OCI-M1 (cell line): ENCODE measurements around the gene IGFBPL1.
"Not testable (repeated sequence)": the region's sequence is repeated elsewhere in the genome, so short reads cannot be mapped to it uniquely, and the experiment has no call there.

Source experiments
- DNase-seq: peaks from one replicate; lab custom pipeline; 2025; lab: John Stamatoyannopoulos, UW

IGFBPL1 gene

GRCh38 chr9:38377336-38378083 is 46.7 kb downstream of the IGFBPL1 start:
- not testable (repeated sequence) for DNase-seq

DNA sequence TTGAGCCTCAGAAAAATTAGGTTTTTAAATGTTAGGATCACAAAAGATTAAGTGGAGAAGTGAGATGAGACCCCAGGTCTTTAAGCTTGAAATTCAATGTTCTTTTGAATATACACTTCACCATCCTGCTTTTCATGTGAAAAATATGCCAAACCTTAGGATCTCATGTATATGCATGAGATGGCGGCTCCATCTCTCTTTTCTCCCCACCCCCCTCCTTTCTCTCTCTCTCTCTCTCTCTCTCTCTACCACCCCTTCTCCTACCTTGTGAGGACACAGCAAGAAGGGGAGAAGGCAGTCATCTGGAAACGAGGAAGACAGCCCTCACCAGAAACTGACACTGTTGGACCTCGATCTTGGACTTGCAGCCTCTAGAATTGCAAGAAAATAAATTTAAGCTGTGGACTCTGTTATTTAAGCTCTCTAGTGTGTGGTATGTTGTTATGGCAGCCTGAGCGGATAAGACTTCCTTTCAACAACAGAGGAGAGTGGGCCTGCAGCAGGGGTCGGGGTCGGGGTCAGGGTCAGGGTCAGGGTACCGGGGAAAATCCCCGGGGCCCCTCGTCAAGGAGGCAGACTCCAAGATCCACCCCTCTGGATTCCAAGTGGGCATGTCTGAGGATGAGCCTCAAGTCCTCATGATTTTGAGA is 48.1 kb downstream of the IGFBPL1 start:
- DNase-seq = no peak

DNA sequence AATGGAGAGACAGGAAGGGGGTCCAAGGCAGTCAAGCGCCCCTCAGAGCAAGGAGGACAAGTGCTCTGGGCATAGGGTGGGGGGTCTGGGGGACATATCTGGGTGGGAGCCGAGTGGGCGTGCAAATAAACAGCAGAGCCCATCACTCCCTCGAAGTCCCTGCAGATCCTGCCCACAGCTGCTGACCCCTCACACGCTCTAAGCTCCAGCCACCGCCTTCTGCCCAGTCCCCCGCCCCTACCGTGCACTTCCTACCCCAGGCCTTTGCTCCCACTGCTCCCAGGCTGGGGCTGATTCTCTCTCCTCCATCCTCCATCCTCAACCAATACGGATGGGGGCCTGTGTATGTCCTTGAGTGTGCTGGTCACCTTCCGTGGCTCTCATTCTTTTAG is 48.7 kb downstream of the IGFBPL1 start:
- no peak for DNase-seq

DNA sequence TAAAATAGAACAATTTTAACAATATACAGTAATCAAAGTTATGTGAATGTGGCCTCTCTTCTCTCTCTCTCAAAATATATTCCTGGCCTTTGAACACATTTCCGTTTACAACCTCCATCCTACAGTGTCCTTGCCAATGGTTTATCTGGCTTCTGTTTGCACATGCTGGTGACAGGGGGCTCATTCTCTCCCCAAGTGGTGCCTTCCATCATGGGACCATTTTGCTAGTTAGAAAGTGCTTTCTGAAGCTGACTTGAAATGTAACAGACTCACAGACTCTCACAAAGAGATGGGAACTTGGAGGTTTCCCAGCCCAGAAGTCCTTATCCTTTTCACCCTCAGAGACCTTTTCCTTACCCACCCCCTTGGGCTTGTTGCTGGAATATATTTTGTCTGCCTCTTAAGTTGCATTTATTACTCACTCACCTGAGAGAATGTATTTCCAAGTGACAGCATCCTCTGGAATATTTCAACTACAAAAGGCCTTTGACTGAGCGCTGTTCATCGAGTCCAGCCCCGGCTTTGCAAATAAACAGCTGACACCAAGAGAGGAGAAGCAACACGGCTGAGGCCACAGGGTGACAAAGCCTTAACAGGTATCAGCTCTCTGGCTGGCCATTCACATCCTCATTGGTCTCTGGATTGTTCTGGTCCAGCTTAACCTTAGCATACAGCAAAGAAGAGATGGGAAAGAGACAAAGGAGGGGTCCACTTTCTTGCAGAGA is 49.2 kb downstream of the IGFBPL1 start:
- no peak for DNase-seq

- DNase-seq = no peak
Measured at GRCh38 chr9:38373679-38374078, 50.6 kb downstream of the IGFBPL1 start.

DNA sequence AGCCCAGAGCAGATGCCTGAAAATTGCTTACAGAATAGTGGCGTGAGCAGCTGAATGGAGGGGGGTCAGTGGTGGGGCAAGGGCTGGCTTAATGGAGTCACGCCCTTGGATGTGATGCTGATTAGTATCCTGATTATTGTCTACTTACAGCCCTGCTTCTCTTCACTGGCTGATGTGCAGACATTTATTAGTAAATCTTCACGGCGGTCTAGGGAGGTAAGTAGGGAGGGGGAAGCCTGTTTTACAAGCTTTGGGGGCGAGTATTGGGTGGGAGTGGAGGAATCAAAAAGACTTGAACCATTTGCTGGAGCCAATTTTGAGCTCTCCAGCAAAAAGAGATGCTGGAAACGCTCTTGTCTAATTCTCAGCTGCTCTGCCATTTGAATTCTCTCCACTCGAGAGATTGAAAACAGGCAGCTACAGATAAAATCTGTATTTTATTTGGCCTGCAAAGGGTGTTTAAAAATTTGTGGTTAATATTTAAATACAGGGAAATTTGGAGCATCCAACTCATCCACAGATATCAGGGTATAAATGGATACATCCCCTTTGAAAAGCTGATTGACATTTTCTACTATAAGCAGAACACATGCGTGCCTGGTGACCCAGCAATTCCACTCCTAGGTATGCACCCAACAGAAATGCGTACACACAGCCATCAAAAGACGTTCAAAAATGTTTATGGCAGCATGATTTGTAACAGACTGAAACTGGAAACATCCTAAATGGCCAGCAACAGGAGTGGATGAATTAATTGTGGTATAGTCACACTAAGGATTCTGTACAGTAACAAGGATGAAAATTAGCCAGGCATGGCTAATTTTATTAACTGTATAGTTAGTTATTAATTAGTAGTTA is 51.3 kb downstream of the IGFBPL1 start:
- DNase-seq = no peak

DNA sequence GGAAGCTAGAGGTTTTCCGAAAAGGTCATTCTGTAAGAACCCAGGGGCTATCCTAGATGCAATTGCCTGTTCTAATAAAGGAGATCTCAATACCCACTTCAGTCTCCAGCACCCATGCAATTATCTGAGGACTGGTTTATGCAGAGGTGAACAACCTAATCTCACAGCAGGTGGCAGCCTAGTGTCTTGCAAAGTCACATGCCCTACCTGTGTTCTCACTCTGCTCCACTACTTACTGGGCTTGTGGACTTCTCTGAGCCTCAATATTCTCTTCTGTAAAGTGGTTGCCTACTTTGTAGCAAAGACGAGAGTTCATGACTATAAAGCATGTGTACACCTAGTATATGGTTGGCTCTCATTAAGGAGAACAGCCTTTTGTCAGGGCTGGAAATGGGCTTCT is 52.8 kb downstream of the IGFBPL1 start:
- DNase-seq = peak; percentile 49

GRCh38 chr9:38370176-38370575 is 54.1 kb downstream of the IGFBPL1 start:
- DNase-seq = no peak

GRCh38 chr9:38368731-38369130 is 55.5 kb downstream of the IGFBPL1 start:
- no peak for DNase-seq

DNA sequence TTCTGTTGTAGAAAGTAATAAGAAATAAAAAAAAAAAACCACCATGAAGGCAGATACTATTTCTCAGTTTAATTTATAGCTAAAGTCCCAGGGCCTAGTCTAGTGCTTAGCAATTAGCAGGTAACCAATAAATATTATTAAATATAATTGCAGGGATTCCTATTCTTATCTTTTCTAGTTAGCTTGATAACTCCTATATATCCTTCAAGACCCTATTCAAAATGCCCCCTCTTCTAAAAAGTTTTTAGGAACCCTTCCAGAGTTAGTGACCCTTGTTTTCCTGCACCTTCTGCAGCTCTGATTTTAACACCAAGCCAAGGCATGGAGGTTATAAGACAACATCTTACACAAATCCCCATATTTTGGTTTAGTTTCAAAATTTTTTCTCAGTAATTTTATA is 56.4 kb downstream of the IGFBPL1 start:
- no peak for DNase-seq

- DNase-seq = no peak
Measured at GRCh38 chr9:38363589-38363925, 60.7 kb downstream of the IGFBPL1 start.

DNA sequence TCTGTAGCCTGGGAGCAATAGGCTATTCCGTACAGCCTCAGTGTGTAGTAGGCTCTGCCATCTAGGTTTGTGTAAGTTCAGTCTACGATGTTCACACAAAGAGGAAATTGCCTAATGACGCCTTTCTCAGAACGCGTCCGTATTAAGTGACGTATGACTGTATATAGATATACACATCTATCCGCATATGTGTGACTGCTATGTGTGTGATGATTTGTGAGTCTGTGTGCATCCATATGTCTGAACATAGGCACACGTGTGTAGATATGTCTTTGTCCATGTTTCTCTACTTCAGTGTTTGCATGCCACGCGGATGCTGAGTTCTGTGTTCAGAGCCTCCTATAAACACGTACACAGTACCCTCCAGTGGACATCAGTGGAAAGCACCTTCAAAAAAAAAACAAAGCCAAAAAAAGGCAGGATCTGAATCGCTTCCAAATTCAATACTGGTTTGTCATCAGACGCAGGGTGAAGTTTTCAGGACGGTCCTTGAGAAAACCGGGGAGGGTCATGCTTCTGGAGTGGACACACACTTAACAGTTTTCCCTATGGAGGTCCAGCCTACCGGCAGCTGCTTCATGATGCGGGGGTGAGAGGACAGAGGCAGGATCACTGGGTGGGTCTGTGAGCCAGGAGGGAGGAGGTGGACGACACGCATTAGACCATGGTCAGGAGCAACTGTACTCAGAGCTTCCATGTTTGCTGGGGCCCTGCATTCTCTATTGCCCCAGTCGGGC is 61.2 kb downstream of the IGFBPL1 start:
- peak; percentile 41 for DNase-seq

GRCh38 chr9:38361473-38361850 is 62.8 kb downstream of the IGFBPL1 start:
- DNase-seq = no peak

DNA sequence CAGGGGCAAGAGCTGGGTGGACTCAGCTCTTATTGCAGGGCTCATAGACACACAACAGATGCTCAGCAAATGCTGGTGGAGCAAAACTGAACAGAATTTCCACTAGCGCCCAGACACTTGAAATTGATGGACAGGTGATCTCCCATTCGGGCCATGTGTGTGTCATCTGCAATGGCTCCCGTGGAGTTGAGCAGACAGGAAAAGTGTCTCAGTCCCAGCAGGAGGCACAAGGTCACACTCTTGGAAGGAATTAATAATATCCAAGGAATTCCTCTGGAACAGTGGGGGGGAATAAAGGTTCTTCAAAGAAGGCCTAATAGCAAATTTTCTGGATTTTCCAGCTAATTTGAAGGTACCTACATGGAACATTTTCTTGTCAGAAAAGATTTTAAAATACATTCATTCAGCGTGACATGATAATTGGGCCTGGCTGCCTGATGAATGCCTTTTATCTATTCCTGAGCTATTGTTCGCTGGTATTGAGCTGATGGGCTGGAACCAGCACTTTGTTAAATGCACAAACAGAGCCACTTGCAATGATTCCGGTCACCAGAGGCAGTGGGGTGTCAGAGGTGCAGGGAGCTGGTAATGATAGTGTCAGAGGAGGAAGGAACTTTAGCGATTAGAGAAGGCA is 63.3 kb downstream of the IGFBPL1 start:
- no peak for DNase-seq

DNA sequence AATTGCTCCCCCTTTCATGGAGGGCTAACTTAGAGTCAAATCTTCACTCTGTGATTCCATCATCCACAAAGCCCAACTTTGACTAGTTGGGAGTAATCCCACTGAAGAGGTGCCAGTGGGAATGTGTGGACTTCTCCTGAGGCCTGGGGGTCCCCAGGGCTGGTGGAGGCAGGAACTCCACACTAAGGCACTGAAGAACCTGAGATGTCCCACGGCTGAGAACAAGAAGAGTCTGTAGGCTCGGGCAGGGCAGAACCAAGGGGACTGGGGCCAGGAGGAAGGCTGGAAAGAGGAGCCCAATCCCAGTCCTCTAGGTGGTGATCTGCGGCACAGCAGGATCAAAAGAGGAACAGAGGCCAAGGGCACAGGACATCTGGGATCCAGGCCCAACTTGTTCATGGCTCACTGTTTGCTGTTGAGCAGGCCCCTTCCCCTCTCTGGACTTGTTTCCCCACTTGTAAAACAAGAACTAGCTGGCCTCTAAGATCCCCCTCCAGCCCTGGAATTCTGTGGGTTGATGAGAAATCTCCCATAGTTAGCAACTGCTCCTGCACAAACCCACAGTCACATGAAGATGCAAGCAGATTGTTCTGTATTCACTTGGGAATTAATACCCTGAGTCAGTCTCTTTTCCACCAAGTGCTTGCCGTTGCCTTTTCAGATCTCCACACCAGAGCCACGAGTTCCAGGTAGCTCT is 64.4 kb downstream of the IGFBPL1 start:
- no peak for DNase-seq

GRCh38 chr9:38359297-38359653 is 65.0 kb downstream of the IGFBPL1 start:
- DNase-seq = no peak

DNA sequence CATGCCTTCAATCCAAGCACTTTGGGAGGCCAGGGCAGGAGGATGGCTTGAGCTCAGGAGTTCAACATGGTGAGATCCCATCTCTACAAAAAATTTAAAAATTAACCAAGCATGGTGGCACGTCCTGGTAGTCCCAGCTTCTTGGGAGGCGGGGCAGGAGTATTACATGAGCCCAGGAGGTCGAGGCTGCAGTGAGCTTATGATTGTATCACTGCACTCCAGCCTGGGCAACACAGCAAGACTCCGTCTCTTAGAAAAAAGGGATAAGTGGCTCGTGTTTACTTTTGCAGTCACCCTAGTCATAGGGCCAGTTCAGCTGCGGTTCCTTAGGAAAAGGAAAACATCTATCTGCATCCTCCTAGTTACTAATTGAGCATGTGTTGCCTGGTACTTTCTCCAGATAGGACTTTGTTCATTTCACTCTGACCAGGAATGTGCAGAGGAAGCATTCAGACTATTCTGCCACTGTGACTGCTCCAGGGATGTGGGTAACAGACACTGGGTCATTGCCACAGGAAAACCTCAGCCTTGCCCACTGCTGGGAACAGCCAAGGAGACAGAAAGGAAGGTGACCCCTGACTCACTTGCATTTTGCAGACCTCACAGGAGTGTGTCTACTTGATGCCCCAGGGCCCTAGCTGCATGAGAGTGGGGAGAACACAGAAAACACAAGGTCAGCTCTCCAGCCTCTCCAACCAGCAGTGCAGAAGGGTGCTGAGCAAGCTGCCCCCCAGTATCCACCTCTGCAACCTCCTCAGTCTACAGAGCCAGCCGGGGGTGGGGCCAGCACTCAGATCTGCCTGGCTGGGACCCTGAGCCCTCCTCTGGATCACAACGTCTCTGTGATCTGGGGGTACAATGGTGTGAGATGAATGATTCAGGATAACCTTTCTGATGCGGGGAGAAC is 65.6 kb downstream of the IGFBPL1 start:
- no peak for DNase-seq

DNA sequence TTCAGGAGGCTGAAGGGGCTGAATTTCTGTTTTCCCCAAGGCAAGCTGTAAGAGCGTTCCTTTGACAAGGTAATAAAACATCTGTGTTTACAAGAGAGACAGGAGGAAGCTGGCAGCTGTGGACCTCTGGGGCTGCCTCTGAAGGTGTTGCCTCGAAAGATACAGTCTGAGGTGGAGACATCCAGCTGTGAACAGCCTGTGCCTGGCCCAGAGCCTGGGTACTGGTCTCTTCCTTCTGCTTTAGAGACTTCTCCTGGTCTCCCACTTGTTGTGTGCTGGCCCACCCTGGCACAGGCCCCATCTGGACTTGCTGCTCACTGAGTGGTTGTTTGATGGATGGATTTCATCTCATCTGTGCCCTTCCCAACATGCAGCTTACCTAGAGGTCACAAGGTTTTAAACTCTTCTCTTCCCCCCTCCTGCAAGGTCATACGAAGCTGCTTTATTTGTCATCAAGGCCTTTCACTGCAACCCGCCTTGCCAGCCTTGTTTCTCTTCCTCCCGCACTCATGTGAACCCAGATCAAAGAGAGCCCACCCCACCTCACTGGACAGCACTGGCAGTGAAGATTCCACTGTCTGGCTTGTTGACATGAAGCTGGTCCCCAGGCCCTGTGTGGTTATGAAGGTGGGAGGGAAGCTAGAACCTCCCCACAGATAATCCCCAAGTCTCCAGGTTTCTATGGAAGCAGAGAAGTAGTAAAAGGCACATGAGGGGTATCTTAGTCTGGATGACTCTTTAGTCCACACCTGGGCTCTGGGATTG is 66.7 kb downstream of the IGFBPL1 start:
- no peak for DNase-seq

GRCh38 chr9:38356851-38357250 is 67.4 kb downstream of the IGFBPL1 start:
- no peak for DNase-seq
